Body of pancreas (tissue), 4 donors: Measurements from ENCODE around the gene LY6G6D.
A peak's percentile ranks its signal among the peaks of the same experiment; 100 is the strongest.

ENCODE experiments used
- CTCF ChIP-seq, 7 experiments: fragments of 450-650 bp in 4 of 7; fragments of 200-600 bp in 3 of 7; sonication (generic) in 3 of 7; IDR thresholded peaks; one replicate each; pipeline ENCODE4 v1.5.1; 2016 to 2019; ENCODE audit warnings: antibody characterized with exemption in 7 of 7
- POLR2A ChIP-seq, 3 donors: fragments of 450-650 bp; IDR thresholded peaks; one replicate each; pipeline ENCODE4 v1.6.1; 2016; ENCODE audit warnings: antibody characterized with exemption in 3 of 3, mild to moderate bottlenecking in 2 of 3

GRCh38 chr6:31680226-31681134, 34.7 kb upstream of the LY6G6D start, which contains the start of gene LY6G5C:
- peak; percentile 34 to 87 (median 81) for TF ChIP-seq CTCF (IDR thresholded peaks at IDR 0.05)
- TF ChIP-seq POLR2A (IDR thresholded peaks at IDR 0.05), result peak in 2 of 3 donors; percentile 38 to 48
